Measurements from ENCODE around the gene PRSS21.

The PRSS21 gene

GRCh38 chr16:2826591-2827373 is 9.7 kb downstream of the PRSS21 start:
- no peak for DNase-seq

DNA sequence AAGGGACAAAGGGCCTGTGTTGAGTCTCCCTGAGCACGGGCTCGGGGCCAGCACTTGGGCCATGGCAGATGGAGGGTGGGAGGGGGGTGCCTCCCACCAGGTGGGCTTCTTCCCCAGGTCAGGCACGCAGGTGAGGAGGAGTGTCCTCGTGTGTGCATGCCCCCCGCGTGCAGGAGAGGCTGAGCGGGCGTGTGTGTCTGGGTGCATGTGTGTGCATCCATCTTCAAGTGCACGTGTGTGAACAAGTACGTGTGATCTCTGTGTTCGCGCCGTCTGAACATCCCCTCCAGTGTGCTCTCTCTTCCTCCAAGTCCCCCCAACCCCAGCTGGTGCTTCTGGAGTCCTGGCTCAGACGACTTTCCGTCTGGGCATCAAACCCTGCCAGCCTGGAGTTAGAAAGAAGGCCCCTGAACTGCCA is 10.3 kb downstream of the PRSS21 start:
- no peak for DNase-seq

DNA sequence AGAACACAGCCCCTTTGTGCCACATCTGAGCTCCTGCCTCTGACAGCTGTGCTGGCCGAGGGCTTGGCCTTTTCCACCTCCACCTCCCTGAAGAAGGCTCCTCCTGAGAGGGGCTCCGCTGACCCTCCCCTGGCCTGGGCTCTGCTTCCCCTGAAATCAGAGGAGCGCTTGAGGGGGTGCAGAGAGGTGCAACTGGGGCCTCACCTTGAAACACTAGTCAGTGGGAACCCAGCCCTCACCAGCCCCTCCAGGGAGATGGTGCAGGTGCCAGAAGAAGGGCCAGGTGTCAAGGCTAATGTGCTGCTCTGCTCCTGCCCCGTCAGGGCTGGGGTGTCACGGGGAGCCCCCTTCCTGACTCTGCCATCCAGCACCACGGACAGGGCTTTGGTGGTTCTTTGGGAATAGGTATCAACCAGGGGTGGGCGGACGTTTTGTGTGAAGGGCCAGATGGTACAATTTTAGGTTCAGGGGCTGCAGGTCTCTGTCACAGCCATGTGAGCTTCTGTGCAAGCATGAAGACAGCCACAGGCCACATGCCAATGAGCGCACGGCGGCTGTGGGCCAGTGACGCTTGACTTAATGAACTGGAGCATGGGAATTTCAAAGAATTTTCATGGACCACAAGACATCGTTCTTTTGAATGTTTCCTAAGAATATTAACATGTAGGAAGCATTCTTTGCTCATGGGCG is 10.9 kb downstream of the PRSS21 start:
- no peak for DNase-seq

GRCh38 chr16:2828521-2828840 is 11.4 kb downstream of the PRSS21 start:
- DNase-seq: no peak

DNA sequence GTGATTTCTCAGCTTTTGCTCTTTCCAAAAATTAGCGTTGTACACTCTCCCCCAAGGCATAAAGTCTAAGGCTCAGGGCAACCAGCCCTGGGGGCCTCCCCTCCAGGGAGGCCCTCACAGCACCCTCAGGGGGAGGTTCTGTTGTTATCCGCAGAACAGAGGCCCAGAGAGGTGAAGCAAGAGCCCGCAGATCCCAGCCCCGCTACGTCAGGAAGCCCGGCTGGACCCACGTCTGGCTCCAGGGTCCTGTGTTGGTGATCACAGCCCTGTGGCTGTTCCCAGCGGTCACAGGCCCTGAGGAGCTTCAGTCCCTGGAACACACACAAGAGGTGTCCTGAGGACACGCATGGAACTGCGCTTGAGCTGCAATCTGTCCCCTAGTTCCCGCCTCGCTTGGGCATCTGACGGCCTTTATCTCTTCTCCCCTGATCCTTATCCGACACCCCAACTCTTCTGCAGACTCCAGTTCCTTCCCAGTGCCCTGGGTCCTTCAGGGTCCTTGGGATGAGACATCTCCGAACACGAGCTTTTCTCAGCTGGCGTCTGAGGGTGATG is 11.9 kb downstream of the PRSS21 start:
- DNase-seq: no peak

GRCh38 chr16:2829501-2830354 is 12.7 kb downstream of the PRSS21 start, which contains the start of gene ZG16B:
Gene ZG16B, plus strand, starts transcription at chr16:2830303. Its CDS starts 139 bp downstream, at chr16:2830442.
- DNase-seq: no peak

DNA sequence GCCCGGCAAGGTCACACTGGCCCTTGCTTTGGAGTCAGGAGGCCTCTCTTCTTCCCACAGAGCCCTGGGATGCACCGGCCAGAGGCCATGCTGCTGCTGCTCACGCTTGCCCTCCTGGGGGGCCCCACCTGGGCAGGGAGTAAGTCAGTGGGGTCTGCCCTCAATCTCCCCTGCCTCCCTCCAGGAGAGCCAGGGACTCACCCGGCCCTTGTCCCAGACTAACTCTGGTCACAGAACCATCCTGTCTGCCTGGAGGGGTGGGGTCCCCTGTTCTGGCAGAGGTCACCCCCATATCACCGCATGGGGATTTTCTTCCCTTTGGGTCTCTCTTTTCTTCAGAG is 13.3 kb downstream of the PRSS21 start:
- no peak for DNase-seq

- DNase-seq: no peak
Observed at GRCh38 chr16:2831203-2831602, 14.2 kb downstream of the PRSS21 start.

DNA sequence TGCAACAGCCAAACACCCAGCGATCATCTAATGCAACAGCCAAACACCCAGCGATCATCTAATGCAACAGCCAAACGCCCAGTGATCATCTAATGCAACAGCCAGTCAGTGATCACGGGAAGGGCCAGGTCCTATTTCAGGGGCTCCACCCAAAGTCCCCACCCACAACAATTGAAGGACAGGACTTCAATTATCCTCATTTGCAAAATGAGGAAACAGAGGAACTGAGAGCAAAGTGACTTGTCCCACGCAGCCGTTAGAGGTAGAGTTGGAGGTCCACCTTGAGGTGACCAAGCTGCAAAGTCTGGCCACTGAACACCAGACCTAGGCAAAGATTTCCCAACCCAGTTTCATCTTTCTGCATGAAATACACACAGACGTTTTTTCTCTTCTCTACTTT is 16.7 kb downstream of the PRSS21 start:
- DNase-seq: no peak

GRCh38 chr16:2834968-2835367 is 17.9 kb downstream of the PRSS21 start:
- no peak for DNase-seq

DNA sequence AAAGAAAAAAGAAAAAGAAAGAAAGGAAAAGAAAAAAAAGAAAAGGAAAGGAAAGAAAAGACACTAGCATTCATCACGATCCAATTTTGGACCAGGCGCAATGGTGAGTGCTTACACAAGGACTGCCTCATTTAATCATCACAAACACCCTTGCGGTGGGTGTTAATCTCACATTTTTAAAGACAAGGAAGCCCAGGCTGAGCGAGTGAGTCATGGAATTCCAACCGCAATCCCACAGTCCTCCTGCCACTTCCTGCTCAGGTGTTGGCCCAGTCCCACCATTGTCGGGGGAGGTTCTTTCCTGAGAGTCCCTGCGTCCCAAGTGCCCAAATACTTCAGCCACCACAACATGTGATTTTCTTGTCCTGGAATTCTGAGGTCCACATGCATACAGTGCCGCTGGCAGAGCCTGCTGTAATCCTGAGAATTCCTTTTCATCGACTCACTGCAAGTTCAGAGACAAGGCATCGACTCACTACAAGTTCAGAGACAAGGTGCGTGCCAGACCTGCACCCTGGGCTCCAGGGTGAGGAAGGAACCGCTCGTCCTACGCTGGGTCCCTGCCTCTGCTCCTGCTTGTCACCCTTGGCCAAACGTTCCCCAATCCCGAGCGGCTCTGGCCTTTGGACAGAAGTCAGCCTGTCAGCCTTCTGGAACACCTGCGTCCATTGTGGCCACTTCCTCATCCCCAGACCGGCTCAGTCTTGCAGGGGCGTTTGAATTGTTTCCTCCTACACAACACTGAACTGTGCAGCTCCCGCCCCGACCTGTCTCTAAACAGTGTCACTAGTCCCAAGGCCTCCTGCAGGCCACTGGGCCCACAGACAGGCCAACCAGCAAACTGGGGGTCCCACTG is 18.8 kb downstream of the PRSS21 start:
- no peak for DNase-seq

DNA sequence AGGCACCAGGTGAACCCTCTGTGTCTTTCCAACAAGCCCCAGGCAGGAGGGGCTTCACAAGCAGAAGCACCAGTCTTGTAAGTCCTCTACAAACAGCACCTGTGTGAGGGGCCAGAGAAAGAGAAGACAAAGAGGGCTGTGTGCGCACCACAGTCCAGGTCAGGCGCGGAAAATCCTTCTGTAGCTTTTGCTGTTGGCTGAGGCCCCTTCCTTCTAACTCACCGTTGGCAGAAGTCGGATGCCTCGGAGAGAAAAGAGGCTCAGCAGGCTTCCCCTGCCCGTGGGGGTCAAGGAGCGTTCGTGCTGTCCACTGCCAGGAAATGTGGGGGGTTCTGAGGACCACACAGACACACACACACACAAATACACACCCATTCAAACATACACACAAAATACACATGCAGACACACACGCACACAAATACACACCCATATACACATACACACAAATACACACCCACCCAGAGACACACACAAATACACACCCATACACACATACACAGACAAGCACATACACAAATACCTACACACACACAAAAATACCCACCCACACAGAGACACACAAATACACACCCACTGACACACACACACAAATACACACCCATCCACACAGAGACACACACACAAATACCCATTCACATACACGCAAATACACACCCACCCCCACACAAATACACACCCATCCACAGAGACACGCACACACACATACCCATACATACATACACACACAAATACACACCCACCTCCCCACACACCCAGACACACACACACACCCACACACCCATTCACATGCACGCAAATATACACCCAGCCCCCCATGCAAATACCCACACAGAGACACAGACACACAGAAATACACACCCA is 19.8 kb downstream of the PRSS21 start:
- no peak for DNase-seq

GRCh38 chr16:2838928-2839327 is 21.9 kb downstream of the PRSS21 start:
- DNase-seq: peak; percentile 62

GRCh38 chr16:2839650-2840450 is 22.8 kb downstream of the PRSS21 start:
- no peak for DNase-seq

GRCh38 chr16:2840914-2841313 is 23.9 kb downstream of the PRSS21 start:
- no peak for DNase-seq

DNA sequence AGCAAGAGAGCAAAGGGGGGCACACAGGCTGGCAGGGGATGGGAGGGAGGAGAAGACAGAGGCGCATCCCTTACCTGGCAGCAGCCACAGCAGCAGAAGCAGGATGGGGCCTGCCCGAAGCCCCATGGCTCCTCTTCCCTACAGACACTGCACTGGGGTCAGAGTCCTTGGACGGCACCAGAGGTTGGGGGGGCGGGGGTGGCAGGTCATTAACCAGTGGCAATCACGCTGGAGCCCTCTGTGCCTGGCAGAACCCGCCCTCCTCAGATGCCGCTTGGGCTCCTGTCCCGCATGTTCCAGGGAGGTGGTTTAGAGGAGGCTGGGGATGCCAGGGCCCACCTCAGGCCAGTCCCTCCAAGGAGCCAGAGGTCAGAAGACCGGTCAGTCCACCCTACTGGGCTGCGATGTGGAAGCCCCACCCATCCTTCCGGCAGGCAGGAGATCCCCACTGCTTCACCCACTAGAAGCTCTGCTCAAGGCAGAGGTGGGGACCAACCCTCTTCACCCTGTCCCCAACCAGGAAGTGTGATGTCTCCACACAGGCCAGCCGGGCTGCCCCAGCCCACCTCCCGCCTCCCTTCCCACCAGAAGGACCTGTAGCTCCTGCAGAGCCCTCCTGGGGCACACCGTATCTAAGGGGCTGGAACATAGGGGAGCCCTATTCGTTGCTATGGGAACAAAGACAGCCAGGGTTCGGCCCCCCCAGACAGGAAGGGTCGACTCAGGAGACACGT is 24.7 kb downstream of the PRSS21 start:
- no peak for DNase-seq

DNA sequence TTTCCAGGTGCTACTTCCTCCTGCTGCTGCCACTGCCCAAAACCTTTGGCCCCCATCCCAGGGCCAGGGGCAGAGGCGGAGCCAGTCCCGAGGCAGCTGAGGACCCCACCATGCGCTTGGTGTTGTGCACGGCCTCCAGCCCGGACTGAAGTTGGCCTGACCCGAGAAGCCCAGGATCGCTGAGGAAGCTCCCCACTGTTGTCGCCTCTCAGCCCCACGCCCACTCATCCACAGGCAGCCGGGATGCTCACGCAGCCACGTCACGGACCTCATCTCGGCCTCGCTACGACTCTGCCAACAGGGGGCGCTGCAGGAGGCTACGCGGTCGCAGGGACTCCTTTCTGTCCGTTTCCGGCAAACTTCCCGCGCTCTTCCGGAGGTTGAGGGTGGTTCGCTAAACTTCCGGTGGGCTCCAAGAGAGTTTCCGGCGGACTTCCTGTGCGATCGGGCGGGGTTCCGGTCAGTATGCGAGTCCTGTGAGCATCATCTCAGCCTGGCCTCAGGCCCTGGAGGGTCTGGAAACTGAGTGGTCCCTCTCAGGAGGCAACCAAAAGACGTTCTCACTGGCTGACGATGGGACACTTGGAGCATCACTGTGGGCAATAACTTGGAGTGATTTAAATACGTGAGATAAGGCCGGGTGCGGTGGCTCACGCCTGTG is 25.4 kb downstream of the PRSS21 start:
- DNase-seq: peak; percentile 67

- DNase-seq: no peak
Observed at GRCh38 chr16:2843526-2843925, 26.5 kb downstream of the PRSS21 start.

- DNase-seq: no peak
Observed at GRCh38 chr16:2845116-2845515, 28.1 kb downstream of the PRSS21 start.
